Measurements from ENCODE around the gene RHBDD3. TPM values are rescaled to one million over a fixed set of nuclear protein-coding genes. Genes with fewer than 3 reads are reported as not detected.

Gene RHBDD3
- total and polyA plus RNA-seq, 2 experiments from 2014 or later, result 55.0 to 115 TPM

GRCh38 chr22:29233277-29233877 is 34.4 kb downstream of the RHBDD3 start:
- ATAC-seq (no peak), DNase-seq (ENCODE audit: low spot score) (no peak)
- Mint-ChIP-seq H3K36me3 (ENCODE audit: low read depth) (peaks cover 3% of the 10 kb centered on the region; the same call in 1 of the 3 replicates), H3K4me3 (no peak overlapping the region), H3K27ac (no peak overlapping the region), H3K27me3 (ENCODE audit: insufficient read depth, low read depth, poor library complexity) (peaks cover 1% of the 10 kb centered on the region), H3K9me3 (peaks cover 6% of the 10 kb centered on the region), H3K4me1 (no peaks in the 10 kb centered on the region; the same call in 2 of the 3 replicates)
- H3K27ac ChIP-seq (ENCODE audit: low read depth), result no peak overlapping the region
- TF ChIP-seq ZNF462 (CRISPR knock-in tag; IDR thresholded peaks at IDR 0.05) (no peak), EZH2phosphoT487 (IDR thresholded peaks at IDR 0.05; ENCODE audit: unreplicated experiment) (no peak), JUNB (IDR thresholded peaks at IDR 0.05; ENCODE audit: unreplicated experiment) (no peak)
- no peaks in the 10 kb centered on the region for H3K4me1 ChIP-seq (ENCODE audit: insufficient read depth)
- 0 out of 2 replicates have a peak, but pooled peaks cover 3% of the 10 kb centered on the region for H3K36me3 ChIP-seq (ENCODE audit: insufficient read depth)
- no peaks in the 10 kb centered on the region for H4K20me1 ChIP-seq (replicated peaks; ENCODE audit: insufficient read depth)
- H3F3A ChIP-seq (replicated peaks; ENCODE audit: low read depth), result no peaks in the 10 kb centered on the region
- no peaks in the 10 kb centered on the region for H3K79me2 ChIP-seq (replicated peaks; ENCODE audit: insufficient read depth)
- H3K4me3 ChIP-seq, result no peak overlapping the region
- H3K9me2 ChIP-seq (ENCODE audit: insufficient read depth), result no peaks in the 10 kb centered on the region
- H2AFZ ChIP-seq, result no peak overlapping the region
- no peak overlapping the region for H3K4me2 ChIP-seq
- 0 out of 2 replicates have a peak, but pooled peaks cover 2% of the 10 kb centered on the region for H3K27me3 ChIP-seq (ENCODE audit: insufficient read depth)
